Mucosa of rectum (tissue), 2 donors: ENCODE data around the gene EGF.

Source experiments
- H3K27ac ChIP-seq, 2 donors: one replicate each; pipeline ENCODE4 v1.7.0; 2013; ENCODE audit warnings: inconsistent platforms in 2 of 2, low read depth in 2 of 2, low read length in 2 of 2
- H3K27me3 ChIP-seq, 2 donors: one replicate each; pipeline ENCODE4 v1.7.0; 2013; ENCODE audit warnings: low read length in 2 of 2; ENCODE audit not compliant: control insufficient read depth in 2 of 2, insufficient read depth in 2 of 2
- H3K36me3 ChIP-seq, 2 donors: one replicate each; pipeline ENCODE4 v1.7.0; 2013; ENCODE audit warnings: low read length in 2 of 2; ENCODE audit not compliant: control insufficient read depth in 2 of 2, insufficient read depth in 2 of 2
- H3K4me1 ChIP-seq, 2 donors: one replicate each; pipeline ENCODE4 v1.7.0; 2013; ENCODE audit warnings: low read length in 2 of 2, mild to moderate bottlenecking in 1 of 2; ENCODE audit not compliant: control insufficient read depth in 2 of 2, insufficient read depth in 2 of 2
- H3K4me3 ChIP-seq, 2 donors: one replicate each; pipeline ENCODE4 v1.7.0; 2013; ENCODE audit warnings: low read length in 2 of 2
- H3K9ac ChIP-seq, 2 donors: one replicate each; pipeline ENCODE4 v1.7.0; 2013; ENCODE audit warnings: low read length in 2 of 2, low read depth in 1 of 2, mild to moderate bottlenecking in 1 of 2
- H3K9me3 ChIP-seq, 2 donors: one replicate each; pipeline ENCODE4 v1.7.0; 2013; ENCODE audit warnings: low read length in 2 of 2; ENCODE audit not compliant: control insufficient read depth in 2 of 2
- donor health status: healthy.
- donor health status: Normal muscosa, but diverticular disease.

EGF gene

DNA sequence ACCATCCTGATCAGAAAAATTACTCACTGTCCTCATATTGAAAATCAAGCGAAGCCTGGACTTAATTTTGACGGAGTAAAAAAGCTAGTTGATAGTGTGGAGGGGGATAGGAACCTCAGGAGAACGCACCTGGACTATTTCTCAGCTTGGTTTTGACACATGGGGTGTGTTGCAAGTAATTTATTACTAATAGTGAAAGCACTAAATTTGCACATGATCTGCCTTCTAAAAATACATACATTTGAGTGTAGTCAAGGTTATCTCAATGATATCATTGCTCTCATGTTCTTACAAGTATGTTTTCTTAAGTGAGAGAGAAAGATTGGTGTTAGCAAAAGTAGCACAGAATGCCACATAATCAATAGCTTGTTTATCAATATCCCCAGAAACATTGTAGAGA is 35.3 kb upstream of the EGF start:
- H3K4me1 ChIP-seq = no peaks in the 10 kb centered on the region
- no peak overlapping the region for H3K27ac ChIP-seq
- H3K36me3 ChIP-seq = no peaks in the 10 kb centered on the region
- H3K9me3 ChIP-seq = no peaks in the 10 kb centered on the region
- no peaks in the 10 kb centered on the region for H3K27me3 ChIP-seq
- H3K9ac ChIP-seq = no peak overlapping the region
- no peak overlapping the region for H3K4me3 ChIP-seq

- Histone ChIP-seq H3K9me3 (no peaks in the 10 kb centered on the region), H3K27ac (no peak overlapping the region), H3K4me1 (no peaks in the 10 kb centered on the region), H3K9ac (no peak overlapping the region), H3K36me3 (no peaks in the 10 kb centered on the region), H3K27me3 (no peaks in the 10 kb centered on the region), H3K4me3 (no peak overlapping the region)
Measured at GRCh38 chr4:109878355-109878754, 34.3 kb upstream of the EGF start.

DNA sequence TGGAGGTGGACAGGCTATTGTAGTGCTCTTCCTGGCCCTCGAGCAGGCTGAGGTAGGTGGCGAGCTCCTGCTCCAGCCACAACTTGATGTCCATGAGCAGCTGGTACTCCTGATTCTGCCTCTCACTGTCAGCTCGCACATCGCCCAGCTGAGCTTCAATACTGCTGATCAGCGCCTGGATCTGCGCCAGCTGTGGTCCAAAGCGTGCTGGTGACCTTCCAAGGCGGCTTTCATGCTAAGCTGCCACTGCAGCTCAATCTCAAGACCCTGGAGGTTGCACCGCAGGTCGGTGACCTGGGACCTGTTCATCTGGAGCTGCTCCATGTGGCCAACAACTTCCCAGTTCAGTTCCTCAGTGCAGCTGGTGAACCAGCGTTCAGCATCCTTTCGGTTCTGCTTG is 33.6 kb upstream of the EGF start:
- no peaks in the 10 kb centered on the region for H3K27me3 ChIP-seq
- H3K4me1 ChIP-seq = no peaks in the 10 kb centered on the region
- no peaks in the 10 kb centered on the region for H3K36me3 ChIP-seq
- H3K9me3 ChIP-seq = no peaks in the 10 kb centered on the region
- no peak overlapping the region for H3K9ac ChIP-seq
- no peak overlapping the region for H3K4me3 ChIP-seq
- no peak overlapping the region for H3K27ac ChIP-seq

DNA sequence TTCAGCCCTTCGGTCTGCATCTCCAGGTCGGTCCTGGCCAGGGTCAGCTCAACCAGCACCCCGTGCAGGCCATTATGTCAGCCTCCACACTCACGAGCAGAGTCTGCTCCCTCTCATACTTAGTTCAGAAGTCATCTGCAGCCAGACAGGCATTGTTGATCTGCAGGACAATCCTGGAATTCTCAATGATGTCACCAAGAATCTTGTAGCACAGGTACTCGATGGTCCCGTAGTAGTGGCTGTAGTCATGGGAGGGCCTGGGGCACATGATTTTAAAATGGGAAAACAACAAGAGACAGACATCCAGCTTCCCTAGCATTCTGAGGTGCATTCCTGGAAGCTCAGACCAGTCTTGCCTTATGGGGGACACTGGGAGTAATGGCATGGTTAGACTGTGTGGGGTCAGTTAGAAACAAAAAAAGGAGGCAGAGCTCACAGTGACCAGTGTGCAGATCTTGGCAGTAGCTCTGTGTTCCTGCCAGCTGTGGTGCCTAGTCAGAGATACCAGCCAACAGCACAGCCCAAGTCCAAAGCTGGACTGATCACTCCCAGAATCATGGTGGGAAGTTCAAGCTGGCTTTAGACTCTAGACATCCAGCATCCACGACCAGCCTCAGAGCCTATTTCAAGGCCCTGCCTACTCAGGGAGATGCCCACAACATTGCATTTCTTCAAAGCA is 32.9 kb upstream of the EGF start:
- H3K9me3 ChIP-seq = no peaks in the 10 kb centered on the region
- H3K36me3 ChIP-seq = no peaks in the 10 kb centered on the region
- no peaks in the 10 kb centered on the region for H3K4me1 ChIP-seq
- no peaks in the 10 kb centered on the region for H3K27me3 ChIP-seq
- no peak overlapping the region for H3K27ac ChIP-seq
- H3K4me3 ChIP-seq = no peak overlapping the region
- H3K9ac ChIP-seq = no peak overlapping the region

DNA sequence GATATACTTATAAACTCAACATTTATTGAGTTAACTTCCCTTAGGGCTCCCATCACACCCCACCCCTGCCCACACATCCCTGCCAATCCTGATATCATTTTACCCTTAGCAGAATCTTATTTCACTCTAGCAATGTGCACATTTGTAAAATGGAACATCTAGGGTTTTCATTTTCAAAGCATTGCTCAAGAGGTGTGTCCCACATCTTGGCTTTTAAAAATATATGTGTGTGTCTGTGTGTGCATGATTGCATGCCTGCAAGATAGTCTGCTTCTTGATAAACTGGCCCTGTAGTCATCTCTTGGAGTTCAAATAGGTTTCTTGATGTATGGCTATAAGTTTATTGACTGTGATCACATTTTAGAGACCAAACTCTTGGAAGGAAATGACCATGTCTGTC is 26.4 kb upstream of the EGF start:
- H3K27ac ChIP-seq = no peak overlapping the region
- no peaks in the 10 kb centered on the region for H3K27me3 ChIP-seq
- no peak overlapping the region for H3K9ac ChIP-seq
- H3K9me3 ChIP-seq = no peaks in the 10 kb centered on the region
- no peaks in the 10 kb centered on the region for H3K4me1 ChIP-seq
- H3K4me3 ChIP-seq = no peak overlapping the region
- H3K36me3 ChIP-seq = no peaks in the 10 kb centered on the region

DNA sequence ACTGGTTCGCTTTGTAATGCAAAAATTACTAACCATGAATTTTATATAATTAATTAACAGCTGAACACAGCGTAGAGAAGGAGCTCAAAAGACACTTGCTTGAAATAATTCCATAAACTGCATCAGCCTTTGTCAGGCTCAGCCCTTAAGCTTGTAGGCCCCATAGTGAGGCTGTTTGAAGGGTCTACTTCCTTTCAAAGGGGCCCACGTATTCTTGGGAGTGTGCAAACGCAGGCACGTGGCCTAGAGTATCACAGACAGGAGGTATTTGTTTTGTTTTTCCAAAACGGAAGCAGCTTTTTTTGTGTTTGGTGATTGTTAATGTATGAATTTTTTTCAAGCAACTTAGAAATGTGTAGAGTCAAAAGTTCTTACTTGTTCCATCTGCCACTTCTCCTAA is 25.6 kb upstream of the EGF start:
- Histone ChIP-seq H3K9me3 (no peaks in the 10 kb centered on the region), H3K27ac (no peak overlapping the region), H3K4me3 (no peak overlapping the region), H3K27me3 (no peaks in the 10 kb centered on the region), H3K36me3 (no peaks in the 10 kb centered on the region), H3K9ac (no peak overlapping the region), H3K4me1 (no peaks in the 10 kb centered on the region)

DNA sequence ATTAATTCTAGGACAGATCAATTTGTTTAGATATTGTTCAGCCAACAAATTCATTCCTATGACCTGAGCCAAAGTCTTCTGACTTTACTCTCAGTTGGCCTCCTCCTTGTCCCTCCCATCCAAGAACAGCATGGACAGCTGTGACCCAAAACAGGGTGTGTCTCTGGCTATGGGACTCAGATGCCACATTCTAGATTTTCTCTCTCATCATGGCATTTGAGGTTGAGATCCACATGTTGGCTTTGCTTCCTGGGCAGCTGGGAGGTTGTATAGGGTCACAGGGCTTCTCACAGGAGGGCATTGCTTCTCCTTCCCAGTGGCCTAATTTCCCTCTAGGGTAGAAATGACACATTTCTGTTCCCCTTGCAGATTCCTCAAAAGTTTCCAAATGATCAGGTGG is 22.6 kb upstream of the EGF start:
- Histone ChIP-seq H3K9ac (no peak overlapping the region), H3K27me3 (no peaks in the 10 kb centered on the region), H3K36me3 (no peaks in the 10 kb centered on the region), H3K4me1 (no peaks in the 10 kb centered on the region), H3K27ac (no peak overlapping the region), H3K9me3 (no peaks in the 10 kb centered on the region), H3K4me3 (no peak overlapping the region)

- Histone ChIP-seq H3K9ac (no peak overlapping the region), H3K4me3 (no peak overlapping the region), H3K27me3 (no peaks in the 10 kb centered on the region), H3K36me3 (no peaks in the 10 kb centered on the region), H3K27ac (no peak overlapping the region), H3K4me1 (no peaks in the 10 kb centered on the region), H3K9me3 (no peaks in the 10 kb centered on the region)
Measured at GRCh38 chr4:109902559-109903251, 10.0 kb upstream of the EGF start.

- no peak overlapping the region for H3K9ac ChIP-seq
- H3K27me3 ChIP-seq = no peaks in the 10 kb centered on the region
- H3K4me1 ChIP-seq = peaks cover 0 to 4% of the 10 kb centered on the region in 2 donors
- no peak overlapping the region for H3K4me3 ChIP-seq
- no peaks in the 10 kb centered on the region for H3K9me3 ChIP-seq
- H3K27ac ChIP-seq = no peak overlapping the region
- no peaks in the 10 kb centered on the region for H3K36me3 ChIP-seq
Measured at GRCh38 chr4:109908731-109909130, 4.0 kb upstream of the EGF start.

DNA sequence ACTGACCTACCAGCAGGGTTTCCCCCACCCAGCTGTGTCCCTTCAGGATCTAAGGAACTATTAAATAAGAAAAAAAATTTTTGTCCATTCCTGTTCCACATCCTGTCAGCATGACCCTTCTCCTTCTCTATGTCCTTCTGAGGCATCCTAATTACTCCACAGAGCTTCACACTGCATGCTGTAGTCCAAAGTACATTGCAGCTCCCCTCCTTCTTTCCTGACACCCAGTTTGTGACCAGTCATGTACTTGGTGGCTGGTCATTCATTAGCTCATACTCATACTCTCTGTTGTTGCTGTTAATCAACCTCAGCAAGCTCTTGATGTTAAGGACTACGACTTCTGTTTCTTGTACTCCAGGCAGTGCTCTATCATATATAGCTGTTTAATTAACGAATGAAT is 2.4 kb upstream of the EGF start:
- Histone ChIP-seq H3K4me1 (peaks cover 1 to 5% of the 10 kb centered on the region in 2 donors), H3K27ac (no peak overlapping the region), H3K9ac (no peak overlapping the region), H3K4me3 (no peak overlapping the region), H3K27me3 (no peaks in the 10 kb centered on the region), H3K36me3 (no peaks in the 10 kb centered on the region), H3K9me3 (no peaks in the 10 kb centered on the region)
